ENCODE measurements around the gene LILRB2.
"Not testable (repeated sequence)": the region's sequence is repeated elsewhere in the genome, so short reads cannot be mapped to it uniquely, and the experiment has no call there.

Gene LILRB2

DNA sequence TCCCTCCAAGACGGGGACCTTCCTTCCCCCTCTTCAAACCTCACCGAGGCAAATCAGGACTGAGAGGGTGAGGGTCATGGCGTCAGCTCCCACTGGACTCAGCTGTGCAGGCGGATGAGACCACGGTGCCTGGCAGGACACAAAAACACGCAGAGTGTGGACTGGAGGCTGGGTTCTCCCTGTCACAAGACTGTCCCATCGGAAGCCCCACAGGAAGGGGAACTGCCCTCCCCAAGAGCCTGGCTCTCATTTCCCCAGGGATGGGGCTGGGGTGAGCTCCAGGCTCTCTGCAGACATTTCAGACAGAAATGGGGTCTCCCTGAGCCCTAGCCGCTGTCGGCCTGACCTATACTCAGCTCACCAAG lies 23.8 kb downstream of the LILRB2 start, which contains the start of gene LILRB5:
Gene LILRB5, minus strand, starts transcription at position 158 of the 365 bp plus-strand sequence. Its CDS starts 80 bp downstream, at position 78.
- FAIRE-seq (no peak), DNase-seq (ENCODE audit: insufficient read length) (no peak)
- no peak for TF ChIP-seq POLR2AphosphoS5 (IDR thresholded peaks at IDR 0.05; ENCODE audit: low read depth, low read length)
- TF ChIP-seq TAF1 (IDR thresholded peaks at IDR 0.05; ENCODE audit: borderline replicate concordance, low read depth, low read length) = no peak
- TF ChIP-seq POLR2A (IDR thresholded peaks at IDR 0.05; ENCODE audit: low read depth, low read length) = no peak

DNA sequence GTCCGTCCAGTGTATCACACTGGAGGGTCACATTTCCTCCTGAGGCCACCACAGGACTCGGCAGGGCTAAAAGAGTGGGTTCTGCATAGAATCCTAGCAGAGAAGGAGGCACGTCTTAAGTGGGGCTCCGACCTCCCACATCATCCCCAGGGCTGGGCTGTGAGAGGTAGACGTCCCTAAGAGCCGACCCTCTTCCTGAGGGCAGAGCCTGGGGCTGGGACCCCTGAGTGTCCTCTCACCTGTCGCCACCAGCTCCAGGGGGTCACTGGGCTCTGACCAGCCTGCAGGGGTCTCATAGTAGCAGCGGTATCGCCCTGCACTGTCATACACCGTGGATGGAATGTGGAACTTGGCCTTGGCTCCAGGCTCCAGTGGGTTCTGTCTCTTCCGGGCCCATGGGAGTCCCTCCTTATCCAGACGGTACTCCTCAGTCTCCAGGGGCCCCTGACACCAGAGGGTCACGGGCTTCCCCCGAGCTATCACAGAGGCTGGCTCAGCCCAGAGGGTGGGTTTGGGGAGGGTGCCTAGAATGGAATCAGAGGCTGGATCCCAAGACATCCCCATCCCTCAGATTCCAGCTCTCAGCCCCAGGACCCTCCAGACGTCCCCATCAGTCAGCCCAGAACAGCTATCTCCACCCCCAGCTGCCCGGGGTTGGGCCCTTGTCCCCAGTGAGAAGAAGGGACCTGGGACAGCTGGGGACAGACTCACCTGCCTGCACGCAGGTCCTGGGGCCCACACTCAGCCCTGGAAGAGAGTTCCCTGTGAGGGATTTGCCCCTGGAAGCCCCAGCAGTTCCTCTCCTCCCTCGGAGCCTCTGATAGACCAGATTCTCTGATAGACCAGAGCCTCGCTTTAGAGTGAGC lies 24.4 kb downstream of the LILRB2 start:
- TF ChIP-seq TAF1 (IDR thresholded peaks at IDR 0.05; ENCODE audit: borderline replicate concordance, low read depth, low read length) (no peak), POLR2AphosphoS5 (IDR thresholded peaks at IDR 0.05; ENCODE audit: low read depth, low read length) (no peak), POLR2A (IDR thresholded peaks at IDR 0.05; ENCODE audit: low read depth, low read length) (no peak)
- DNase-seq (ENCODE audit: insufficient read length) (no peak), FAIRE-seq (no peak)

DNA sequence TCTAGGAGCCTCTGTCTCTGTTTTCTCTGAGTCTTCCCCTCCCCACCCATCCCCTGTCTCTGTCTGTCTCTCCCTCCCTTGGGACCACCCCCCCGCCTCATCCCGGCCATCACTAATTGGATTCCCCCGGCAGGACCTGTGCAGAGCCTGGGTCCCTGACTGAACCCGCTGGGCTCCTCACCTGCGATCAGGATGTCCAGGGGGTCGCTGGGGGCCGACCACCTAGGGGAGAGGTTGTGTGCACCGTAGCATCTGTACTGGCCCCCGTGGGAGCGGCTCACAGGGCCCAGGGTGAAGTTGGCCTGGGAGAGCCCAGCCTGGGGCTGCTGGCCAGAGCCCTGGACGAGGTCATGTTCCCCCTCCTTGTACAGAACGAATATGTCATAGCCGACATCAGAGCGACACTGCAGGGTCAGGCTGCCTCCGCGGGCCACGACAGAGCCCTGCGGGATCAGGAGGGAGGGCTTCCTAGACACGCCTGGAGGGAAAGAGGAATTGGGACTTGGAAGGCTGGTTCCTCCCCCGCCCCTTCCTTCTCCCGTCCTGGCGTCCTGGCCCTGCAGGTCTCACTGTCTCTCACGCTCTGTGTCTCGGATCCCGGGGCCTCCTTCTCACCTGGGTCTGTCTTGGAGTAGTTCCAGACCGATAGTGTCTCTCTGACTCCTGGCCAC lies 25.7 kb downstream of the LILRB2 start:
- DNase-seq (ENCODE audit: insufficient read length) (no peak), FAIRE-seq (no peak)
- TF ChIP-seq POLR2AphosphoS5 (IDR thresholded peaks at IDR 0.05; ENCODE audit: low read depth, low read length) (no peak), TAF1 (IDR thresholded peaks at IDR 0.05; ENCODE audit: borderline replicate concordance, low read depth, low read length) (no peak)

DNA sequence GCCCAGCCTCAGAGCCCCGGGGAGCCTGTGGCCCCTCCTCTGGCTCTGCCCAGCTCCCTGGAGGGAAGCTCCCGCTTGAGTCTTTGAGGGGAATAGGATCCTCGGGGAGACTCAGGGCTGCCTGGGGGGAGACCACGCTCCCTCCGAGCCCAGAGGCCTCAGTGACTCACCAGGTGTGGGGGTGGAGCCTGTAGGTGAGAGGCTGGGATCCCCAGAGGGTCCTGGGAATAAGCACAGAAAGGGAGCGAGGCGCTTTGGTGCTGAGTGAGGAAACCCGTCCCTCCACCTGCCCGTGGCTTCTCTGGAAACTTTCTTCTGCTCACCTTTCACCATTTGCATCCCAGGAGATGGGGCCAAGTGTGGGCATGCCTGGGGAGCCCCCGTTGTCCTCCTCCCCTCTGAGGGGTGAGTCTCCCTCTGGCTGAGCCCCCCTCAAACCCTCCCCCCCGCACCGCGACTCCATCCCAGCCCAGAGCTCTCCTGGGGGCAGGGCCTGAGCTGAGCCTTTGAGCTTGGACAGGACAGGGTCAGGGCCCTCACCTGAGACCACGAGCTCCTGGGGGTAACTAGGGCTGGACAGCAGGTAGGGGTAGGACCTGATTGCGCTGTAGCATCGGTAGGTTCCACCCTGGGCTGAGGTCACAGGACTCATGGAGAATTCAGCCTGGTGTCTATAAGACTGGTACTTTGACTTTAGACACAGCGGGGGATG lies 26.6 kb downstream of the LILRB2 start:
- no peak for TF ChIP-seq POLR2A (IDR thresholded peaks at IDR 0.05; ENCODE audit: low read depth, low read length)
- no peak for TF ChIP-seq TAF1 (IDR thresholded peaks at IDR 0.05; ENCODE audit: borderline replicate concordance, low read depth, low read length)
- no peak for TF ChIP-seq POLR2AphosphoS5 (IDR thresholded peaks at IDR 0.05; ENCODE audit: low read depth, low read length)
- FAIRE-seq = no peak
- no peak for DNase-seq (ENCODE audit: insufficient read length)

DNA sequence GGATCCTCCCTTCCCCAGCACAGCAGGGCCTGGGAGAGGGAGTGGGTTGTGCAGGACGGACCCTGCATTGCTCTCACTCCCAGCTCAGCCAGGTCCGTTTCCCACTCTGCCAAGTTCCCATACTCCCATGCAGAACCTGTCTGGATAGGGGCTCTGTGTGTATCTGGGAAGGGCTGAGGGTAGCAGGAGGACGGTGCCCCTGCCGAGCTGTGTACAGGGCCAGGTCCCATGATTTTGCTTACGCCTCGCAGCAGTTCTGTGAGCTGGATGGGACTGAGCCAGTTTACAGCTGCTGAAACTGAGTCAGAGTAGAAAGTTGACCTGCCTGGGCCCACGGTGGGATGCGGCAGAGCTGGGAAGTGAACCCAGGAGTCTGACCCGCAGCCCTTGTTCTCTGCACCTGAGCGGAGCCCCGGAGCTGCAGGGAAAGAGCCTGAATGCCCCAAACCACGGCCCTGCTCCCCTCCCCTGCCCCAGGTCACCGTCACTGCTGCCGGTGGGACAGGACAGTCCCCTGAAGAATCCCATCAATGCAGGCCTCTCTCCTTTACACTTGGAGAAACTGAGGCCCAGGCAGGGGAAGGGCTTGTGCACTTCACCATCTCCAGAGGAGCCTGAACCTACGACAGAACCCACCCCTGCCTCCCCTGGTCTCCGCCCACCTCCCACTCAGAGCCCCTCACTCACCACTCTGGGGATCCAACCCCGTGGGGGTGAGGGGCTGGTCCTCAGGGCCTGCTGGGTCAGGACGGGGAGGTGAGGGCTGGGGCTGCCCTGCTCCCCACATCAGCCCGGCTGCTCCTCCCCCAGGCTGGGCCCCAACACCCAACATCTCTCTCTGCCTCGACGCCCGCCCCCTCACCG lies 27.3 kb downstream of the LILRB2 start:
- TF ChIP-seq TAF1 (IDR thresholded peaks at IDR 0.05; ENCODE audit: borderline replicate concordance, low read depth, low read length) = no peak
- FAIRE-seq (no peak), DNase-seq (ENCODE audit: insufficient read length) (no peak)

DNA sequence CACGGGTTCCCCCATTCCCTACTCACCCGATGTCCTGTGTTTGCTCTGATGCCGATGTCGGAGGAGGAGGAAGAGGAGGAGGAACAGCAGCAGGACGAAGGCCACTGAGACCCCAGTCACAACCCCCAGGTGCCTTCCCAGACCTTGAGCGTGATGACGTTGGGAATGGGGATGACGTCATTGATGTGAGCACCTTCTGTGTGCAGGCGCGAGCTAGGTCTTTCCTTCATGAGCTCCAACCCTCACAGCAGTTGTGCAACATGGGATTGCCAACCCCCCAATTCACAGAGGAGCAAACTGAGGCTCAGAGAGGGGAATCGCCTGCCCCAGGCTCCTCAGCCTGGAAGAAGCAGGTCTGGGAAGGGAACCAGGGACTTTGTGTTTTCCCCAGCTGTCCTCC lies 28.1 kb downstream of the LILRB2 start:
- TF ChIP-seq POLR2A (IDR thresholded peaks at IDR 0.05; ENCODE audit: low read depth, low read length) = no peak
- no peak for TF ChIP-seq TAF1 (IDR thresholded peaks at IDR 0.05; ENCODE audit: borderline replicate concordance, low read depth, low read length)
- TF ChIP-seq POLR2AphosphoS5 (IDR thresholded peaks at IDR 0.05; ENCODE audit: low read depth, low read length) = no peak
- DNase-seq (ENCODE audit: insufficient read length) = no peak
- no peak for FAIRE-seq

DNA sequence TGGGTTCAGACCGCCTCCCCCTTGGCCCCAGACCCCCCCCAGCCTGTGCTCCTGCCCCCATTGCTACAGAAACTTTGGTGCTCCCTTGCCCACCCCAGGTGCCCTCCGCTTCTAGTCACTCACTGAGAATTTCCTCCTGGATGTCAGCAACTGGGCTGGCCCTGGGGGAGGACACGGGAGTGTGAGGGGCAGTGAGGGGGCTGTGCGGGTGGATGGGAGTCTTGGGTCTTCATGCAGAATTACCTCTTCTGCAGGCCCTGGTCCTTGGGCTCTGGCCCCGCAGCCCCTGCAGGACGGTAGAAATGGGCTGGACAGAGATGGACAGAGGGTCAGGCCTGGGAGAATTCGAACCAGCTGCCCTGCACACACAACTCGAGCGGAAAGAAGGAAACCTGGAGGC lies 28.7 kb downstream of the LILRB2 start:
- DNase-seq (ENCODE audit: insufficient read length) (no peak), FAIRE-seq (no peak)
- TF ChIP-seq POLR2AphosphoS5 (IDR thresholded peaks at IDR 0.05; ENCODE audit: low read depth, low read length) (no peak), TAF1 (IDR thresholded peaks at IDR 0.05; ENCODE audit: borderline replicate concordance, low read depth, low read length) (no peak), POLR2A (IDR thresholded peaks at IDR 0.05; ENCODE audit: low read depth, low read length) (no peak)

DNA sequence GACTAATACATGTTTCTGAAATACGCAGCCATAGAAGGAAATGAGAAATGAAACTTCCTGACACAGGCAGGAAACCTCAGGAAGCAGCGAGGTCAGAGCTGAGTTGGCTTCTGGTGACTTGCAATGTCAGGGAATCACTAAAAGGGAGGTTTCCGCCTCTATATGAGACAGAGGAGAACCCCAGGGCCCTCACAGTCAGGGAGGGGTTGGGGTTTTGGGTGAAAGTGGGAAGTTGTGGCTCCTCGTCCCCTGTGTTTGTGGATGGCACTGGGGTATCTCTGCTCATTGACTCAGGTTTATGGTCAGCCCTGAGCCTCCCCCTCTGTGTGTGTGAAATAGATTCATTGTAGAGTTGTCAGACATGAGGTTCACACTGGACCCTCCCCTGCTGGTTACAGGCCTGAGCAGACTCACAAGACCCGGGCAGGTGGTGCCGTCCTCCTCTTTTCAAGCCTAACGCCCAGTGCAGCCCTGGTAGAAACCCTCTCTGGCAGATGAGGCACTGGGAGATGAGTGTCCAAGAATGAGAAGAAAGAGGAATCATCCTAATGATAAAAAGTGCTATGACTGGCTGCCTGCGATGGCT lies 32.8 kb downstream of the LILRB2 start:
- no peak for DNase-seq (ENCODE audit: insufficient read length)
- FAIRE-seq = no peak
- no peak for TF ChIP-seq TAF1 (IDR thresholded peaks at IDR 0.05; ENCODE audit: borderline replicate concordance, low read depth, low read length)
- TF ChIP-seq POLR2AphosphoS5 (IDR thresholded peaks at IDR 0.05; ENCODE audit: low read depth, low read length) = no peak
- TF ChIP-seq POLR2A (IDR thresholded peaks at IDR 0.05; ENCODE audit: low read depth, low read length) = no peak

DNA sequence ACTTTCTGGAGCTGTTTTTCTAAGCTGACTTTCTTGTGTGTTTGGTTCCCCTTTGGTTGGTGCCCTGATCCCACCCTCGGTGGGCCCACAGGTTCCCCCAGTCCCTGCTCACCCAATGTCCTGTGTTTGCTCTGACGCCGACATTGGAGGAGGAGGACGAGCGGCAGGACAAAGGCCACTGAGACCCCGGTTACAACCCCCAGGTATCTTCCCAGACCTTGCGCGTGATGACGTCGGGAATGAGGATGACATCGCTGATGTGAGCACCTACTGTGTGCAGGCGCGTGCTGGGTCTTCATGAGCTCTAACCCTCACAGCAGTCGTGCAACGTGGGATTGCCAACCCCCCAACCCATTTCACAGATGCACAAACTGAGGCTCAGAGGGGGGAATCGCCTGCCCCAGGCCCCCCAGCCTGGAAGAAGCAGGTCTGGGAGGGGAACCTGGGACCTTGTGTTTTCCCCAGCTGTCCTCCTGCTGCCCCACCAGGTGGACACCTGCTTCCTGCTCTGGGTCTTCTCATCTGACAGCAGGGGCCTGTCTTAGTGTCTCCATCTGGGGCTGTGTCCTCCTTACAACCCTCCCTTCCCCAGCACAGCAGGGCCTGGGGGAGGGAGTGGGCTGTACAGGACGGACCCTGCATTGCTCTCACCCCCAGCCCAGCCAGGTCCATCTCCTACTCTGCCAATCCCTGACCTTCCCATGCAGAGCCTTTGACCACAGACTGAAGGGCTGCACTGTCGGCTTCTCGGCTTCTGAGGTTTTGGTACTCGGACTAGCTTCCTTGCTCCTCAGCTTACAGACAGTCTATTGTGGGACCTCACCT lies 33.6 kb downstream of the LILRB2 start:
- FAIRE-seq (no peak), DNase-seq (ENCODE audit: insufficient read length) (no peak)
- no peak for TF ChIP-seq TAF1 (IDR thresholded peaks at IDR 0.05; ENCODE audit: borderline replicate concordance, low read depth, low read length)
- TF ChIP-seq POLR2AphosphoS5 (IDR thresholded peaks at IDR 0.05; ENCODE audit: low read depth, low read length) = no peak

DNA sequence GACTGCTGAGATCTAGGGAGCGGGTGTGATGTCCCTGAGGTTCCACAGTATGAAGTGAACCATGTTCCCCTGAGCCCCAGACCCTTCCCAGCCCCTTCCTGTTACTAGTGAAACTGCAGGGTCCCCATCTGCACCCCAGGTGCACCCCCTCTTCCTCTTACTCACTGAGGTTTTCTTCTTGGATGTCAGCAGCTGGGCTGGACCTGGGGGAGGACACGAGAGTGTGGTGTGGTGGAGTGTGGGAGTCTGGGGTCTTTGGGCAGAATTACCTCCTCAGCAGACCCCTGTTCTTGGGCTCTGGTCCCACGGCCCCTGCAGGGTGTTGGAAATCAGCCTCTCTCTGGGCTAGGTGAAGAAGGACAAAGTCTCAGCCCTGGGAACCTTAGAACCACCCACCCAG lies 35.0 kb downstream of the LILRB2 start:
- FAIRE-seq = no peak
- no peak for TF ChIP-seq POLR2AphosphoS5 (IDR thresholded peaks at IDR 0.05; ENCODE audit: low read depth, low read length)
- no peak for TF ChIP-seq POLR2A (IDR thresholded peaks at IDR 0.05; ENCODE audit: low read depth, low read length)
- TF ChIP-seq TAF1 (IDR thresholded peaks at IDR 0.05; ENCODE audit: borderline replicate concordance, low read depth, low read length) = no peak
- no peak for DNase-seq (ENCODE audit: insufficient read length)

DNA sequence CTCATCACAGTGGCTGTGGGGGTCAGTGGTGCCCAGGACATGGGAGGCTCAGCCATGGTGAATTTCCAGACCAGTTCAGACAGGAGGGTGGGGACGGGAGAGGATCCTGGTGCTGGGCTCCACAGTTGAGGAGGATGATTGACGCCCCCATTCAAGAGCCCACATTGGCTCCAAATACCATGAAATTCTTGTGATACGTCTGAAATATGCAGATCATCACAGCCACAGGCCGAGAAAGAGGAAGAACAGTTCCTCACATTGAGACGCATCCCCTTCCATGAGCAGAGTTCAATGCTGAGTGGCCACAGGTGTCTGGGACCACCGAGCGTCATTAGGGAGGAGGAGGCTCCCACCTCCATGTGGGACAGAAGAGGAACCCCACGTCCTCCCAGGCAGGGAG lies 37.1 kb downstream of the LILRB2 start:
- not testable (repeated sequence) for DNase-seq (ENCODE audit: insufficient read length); FAIRE-seq

DNA sequence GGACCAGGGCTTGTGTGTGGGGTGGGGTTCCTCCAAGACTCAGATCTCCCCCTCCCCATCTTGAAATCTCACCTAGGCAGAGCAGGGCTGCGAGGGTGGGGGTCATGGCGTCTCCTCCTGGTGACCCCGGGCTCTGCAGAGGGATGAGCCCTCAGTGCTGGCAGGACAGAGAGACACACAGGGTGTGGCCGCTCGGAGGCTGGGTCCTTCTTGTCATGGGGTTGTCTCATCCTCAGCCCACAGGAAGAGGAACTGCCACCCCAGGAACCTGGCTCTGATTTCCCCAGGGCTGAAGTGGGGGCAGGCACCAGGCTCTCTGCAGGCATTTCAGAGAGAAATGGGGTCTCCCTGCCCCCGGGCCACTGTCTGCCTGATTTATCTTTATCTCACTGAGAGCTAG lies 38.3 kb downstream of the LILRB2 start, which contains the start of gene LILRA6:
Gene LILRA6, minus strand, starts transcription at position 145 of the 400 bp plus-strand sequence.
- not testable (repeated sequence) for FAIRE-seq; DNase-seq (ENCODE audit: insufficient read length)

DNA sequence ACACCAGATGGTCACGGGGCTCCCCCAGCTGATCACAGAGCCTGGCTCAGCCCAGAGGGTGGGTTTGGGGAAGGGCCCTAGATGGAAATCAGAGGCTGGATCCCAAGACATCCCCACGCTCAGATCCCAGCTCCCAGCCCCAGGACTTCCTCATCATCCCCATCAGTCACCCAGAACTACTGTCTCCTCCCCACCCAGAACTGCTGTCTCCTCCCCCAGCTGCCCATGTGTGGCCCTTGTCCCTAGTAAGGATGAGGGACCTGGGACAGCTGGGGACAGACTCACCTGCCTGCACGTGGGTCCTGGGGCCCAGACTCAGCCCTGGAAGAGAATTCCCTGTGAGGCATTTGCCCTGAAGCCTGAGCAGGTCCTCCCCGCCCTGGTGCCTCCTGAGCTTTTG lies 38.7 kb downstream of the LILRB2 start:
- DNase-seq (ENCODE audit: insufficient read length); FAIRE-seq: not testable (repeated sequence)

DNA sequence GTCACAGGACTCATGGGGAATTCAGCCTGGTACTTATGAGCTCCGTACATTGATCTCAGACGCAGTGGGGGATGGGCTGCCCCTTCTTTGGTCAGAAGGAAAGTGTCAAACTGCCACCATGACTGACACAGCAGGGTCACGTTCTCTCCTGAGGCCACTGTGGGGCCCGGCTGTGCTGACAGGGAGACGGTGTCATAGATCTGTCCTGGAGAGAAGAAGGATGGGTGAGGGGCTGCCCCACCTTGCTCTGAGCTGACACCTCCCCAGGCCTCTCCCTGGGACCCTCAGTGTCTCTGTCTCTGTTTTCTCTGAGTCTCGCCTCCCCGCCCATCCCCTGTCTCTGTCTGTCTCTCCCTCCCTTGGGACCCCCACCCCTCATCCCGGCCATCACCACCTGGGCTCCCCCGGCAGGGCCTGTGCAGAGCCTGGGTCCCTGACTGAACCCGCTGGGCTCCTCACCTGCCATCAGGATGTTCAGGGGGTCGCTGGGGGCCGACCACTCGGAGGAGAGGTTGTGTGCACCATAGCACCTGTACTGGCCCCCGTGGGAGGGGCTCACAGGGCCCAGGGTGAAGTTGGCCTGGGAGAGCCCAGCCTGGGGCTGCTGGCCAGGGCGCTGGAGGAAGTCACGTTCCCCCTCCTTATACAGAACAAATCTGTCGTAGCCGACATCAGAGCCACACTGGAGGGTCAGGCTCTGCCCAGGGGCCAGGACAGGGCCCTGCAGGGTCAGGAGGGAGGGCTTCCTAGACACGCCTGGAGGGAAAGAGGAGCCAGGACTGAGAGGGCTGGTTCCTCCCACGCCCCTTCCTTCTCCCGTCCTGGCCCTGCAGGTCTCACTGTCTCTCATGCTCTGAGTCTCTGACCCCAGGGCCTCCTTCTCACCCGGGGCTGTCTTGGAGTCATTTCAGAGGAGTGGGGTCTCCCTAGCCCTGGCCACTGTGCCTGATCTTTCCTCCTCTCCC lies 40.3 kb downstream of the LILRB2 start:
- not testable (repeated sequence) for DNase-seq (ENCODE audit: insufficient read length); FAIRE-seq
